ENCODE results near the gene FAM162A. TPM values are rescaled to one million over a fixed set of nuclear protein-coding genes. Genes with fewer than 3 reads are reported as not detected.
A peak's percentile ranks its signal among the peaks of the same experiment; 100 is the strongest.
"Not testable (repeated sequence)": the region's sequence is repeated elsewhere in the genome, so short reads cannot be mapped to it uniquely, and the experiment has no call there.

The FAM162A gene
- total RNA-seq, 1 donor from 2014 or later: 52.5 TPM

DNA sequence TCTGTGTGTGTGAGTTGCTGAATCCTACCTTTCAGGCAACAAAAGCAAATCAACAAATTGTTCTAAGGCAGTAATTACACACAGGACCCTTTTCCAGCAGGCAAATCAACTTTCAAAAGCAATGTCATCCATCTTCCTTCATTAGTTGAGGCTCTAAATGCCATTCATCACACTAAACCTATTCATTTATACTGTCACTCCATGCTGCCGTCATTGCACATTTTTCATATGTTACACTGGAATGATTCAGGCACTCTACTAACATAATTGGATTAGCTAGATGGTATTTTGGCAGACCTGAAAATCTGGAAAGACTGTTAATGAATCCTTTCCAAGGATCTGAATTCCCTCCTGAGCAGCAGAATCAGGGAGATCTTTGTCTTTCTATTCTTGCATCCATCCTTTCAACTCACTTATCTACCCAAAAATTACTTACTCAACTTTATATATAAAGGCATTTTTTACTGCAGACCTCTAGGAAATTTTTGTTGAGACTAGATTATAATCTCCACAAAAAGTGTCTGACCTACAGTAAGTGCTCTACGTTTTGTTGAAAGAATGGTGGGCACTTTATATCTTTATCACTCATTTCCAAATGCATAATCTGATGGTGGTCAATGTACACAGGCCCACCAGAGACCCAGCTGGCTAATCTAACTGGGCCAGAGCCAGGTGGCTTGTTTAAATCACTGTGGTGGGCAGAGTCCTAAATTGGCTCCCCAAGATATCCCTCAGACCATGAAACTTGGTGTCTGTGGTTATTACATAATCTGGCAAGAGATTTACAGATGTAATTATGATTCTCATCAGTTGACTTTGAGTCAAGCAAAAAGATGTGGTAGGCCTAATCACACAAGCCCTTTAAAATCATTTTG, 25.9 kb upstream of the FAM162A start:
- TF ChIP-seq, protein P1, sequence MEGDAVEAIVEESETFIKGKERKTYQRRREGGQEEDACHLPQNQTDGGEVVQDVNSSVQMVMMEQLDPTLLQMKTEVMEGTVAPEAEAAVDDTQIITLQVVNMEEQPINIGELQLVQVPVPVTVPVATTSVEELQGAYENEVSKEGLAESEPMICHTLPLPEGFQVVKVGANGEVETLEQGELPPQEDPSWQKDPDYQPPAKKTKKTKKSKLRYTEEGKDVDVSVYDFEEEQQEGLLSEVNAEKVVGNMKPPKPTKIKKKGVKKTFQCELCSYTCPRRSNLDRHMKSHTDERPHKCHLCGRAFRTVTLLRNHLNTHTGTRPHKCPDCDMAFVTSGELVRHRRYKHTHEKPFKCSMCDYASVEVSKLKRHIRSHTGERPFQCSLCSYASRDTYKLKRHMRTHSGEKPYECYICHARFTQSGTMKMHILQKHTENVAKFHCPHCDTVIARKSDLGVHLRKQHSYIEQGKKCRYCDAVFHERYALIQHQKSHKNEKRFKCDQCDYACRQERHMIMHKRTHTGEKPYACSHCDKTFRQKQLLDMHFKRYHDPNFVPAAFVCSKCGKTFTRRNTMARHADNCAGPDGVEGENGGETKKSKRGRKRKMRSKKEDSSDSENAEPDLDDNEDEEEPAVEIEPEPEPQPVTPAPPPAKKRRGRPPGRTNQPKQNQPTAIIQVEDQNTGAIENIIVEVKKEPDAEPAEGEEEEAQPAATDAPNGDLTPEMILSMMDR (IDR thresholded peaks at IDR 0.05; ENCODE audit: unreplicated experiment): no peak
- Mint-ChIP-seq H3K4me3 (ENCODE audit: low read depth) (no peak overlapping the region), H3K36me3 (ENCODE audit: insufficient read depth) (peaks cover 5% of the 10 kb centered on the region), H3K27ac (no peak overlapping the region), H3K4me1 (ENCODE audit: low read depth) (peaks cover 7% of the 10 kb centered on the region), H3K9me3 (ENCODE audit: low read depth) (no peaks in the 10 kb centered on the region), H3K27me3 (no peaks in the 10 kb centered on the region)
- DNase-seq (ENCODE audit: low spot score, unreplicated experiment): no peak

DNA sequence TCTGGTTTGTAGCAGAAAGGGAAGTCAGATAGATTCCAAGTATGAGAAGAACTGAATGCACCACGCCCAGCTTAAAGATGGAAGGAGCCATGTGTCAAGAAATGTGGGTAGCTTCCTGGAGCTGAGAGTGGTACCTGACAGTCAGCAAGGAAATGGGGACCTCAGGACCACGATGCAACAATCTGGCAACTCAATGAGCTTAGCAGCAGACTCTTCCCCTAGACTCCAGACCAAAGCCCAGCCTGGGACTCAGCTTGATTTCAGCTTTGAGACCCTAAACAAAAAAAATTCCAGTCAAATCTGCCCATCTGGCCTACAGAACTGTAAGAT, 25.3 kb upstream of the FAM162A start:
- Mint-ChIP-seq H3K36me3 (ENCODE audit: insufficient read depth) (peaks cover 9% of the 10 kb centered on the region), H3K27ac (no peak overlapping the region), H3K4me1 (ENCODE audit: low read depth) (peaks cover 13% of the 10 kb centered on the region), H3K4me3 (ENCODE audit: low read depth) (no peak overlapping the region), H3K27me3 (no peaks in the 10 kb centered on the region), H3K9me3 (ENCODE audit: low read depth) (no peaks in the 10 kb centered on the region)
- DNase-seq (ENCODE audit: low spot score, unreplicated experiment): no peak
- TF ChIP-seq, protein P1 (IDR thresholded peaks at IDR 0.05; ENCODE audit: unreplicated experiment): no peak

DNA sequence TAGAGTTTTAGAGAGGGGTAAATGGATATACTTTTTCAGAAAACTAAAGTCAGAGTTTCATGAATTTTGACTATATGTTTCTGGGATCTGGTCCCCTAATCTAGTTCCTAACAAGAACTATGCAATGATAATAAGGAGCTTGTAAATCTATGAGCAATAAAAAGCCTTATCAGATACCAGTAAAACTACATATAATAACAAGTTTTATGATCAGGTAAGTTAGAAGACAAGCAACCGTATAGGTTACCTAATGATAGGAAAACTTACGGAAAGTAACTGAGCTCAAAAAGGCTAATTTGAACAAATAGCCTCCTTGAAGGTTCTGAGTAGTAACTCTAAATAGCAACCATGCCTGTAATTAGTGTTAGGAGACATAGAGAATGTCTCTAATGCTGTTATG, 22.0 kb upstream of the FAM162A start:
- no peak overlapping the region for H3K27ac Mint-ChIP-seq
- no peak overlapping the region for H3K4me3 Mint-ChIP-seq (ENCODE audit: low read depth)
- H3K9me3 Mint-ChIP-seq (ENCODE audit: low read depth): no peaks in the 10 kb centered on the region
- TF ChIP-seq, protein P1 (IDR thresholded peaks at IDR 0.05; ENCODE audit: unreplicated experiment): no peak
- no peaks in the 10 kb centered on the region for H3K27me3 Mint-ChIP-seq
- peaks cover 38% of the 10 kb centered on the region for H3K4me1 Mint-ChIP-seq (ENCODE audit: low read depth)
- peaks cover 12% of the 10 kb centered on the region for H3K36me3 Mint-ChIP-seq (ENCODE audit: insufficient read depth)
- no peak for DNase-seq (ENCODE audit: low spot score, unreplicated experiment)

DNA sequence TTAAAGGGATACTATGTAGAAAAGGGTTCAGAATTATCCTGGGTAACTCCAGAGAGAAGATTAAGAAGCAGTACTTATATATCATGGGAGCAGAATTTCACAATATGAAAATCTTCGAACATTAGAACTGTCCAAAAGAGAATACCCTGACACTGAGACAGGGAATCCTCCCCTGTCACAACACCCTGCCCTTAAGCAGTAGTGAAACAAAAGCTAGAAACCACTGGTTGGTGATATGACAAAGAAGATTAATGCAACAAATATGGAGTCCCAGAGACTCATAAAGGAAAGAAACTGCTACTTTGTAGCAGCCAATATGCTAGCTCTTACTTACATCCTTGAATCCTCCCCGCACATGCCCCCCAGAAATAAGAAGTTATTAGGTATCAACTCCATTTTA, 19.5 kb upstream of the FAM162A start:
- H3K36me3 Mint-ChIP-seq (ENCODE audit: insufficient read depth): peaks cover 16% of the 10 kb centered on the region
- H3K4me1 Mint-ChIP-seq (ENCODE audit: low read depth): peaks cover 44% of the 10 kb centered on the region
- H3K27me3 Mint-ChIP-seq: no peaks in the 10 kb centered on the region
- H3K9me3 Mint-ChIP-seq (ENCODE audit: low read depth): no peaks in the 10 kb centered on the region
- TF ChIP-seq, protein P1 (IDR thresholded peaks at IDR 0.05; ENCODE audit: unreplicated experiment): no peak
- no peak for DNase-seq (ENCODE audit: low spot score, unreplicated experiment)
- no peak overlapping the region for H3K4me3 Mint-ChIP-seq (ENCODE audit: low read depth)
- peak overlapping the region; percentile 96 for H3K27ac Mint-ChIP-seq

DNA sequence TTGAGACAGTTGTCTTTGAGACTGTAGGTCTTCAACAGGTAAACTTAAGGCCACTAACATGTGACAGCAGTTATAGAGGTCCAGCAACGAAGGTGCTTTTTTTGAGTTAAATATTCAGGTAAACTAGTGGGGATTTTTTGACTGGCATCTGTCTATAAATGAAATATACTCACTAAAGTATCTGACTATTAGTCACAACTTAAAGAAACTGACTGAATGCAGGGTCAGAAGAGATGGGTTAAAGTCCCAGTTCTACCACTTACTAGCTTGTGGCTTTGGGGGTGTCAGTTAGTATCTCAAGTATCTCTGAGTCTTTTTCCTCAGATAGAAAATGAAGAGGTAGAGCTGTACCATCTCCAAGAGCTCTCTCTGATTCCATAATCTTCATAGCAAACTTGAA, 18.9 kb upstream of the FAM162A start:
- DNase-seq (ENCODE audit: low spot score, unreplicated experiment): no peak
- H3K4me1 Mint-ChIP-seq (ENCODE audit: low read depth): peaks cover 44% of the 10 kb centered on the region
- peaks cover 16% of the 10 kb centered on the region for H3K36me3 Mint-ChIP-seq (ENCODE audit: insufficient read depth)
- no peaks in the 10 kb centered on the region for H3K27me3 Mint-ChIP-seq
- H3K9me3 Mint-ChIP-seq (ENCODE audit: low read depth): no peaks in the 10 kb centered on the region
- TF ChIP-seq, protein P1 (IDR thresholded peaks at IDR 0.05; ENCODE audit: unreplicated experiment): no peak
- H3K4me3 Mint-ChIP-seq (ENCODE audit: low read depth): no peak overlapping the region
- peak overlapping the region; percentile 96 for H3K27ac Mint-ChIP-seq

DNA sequence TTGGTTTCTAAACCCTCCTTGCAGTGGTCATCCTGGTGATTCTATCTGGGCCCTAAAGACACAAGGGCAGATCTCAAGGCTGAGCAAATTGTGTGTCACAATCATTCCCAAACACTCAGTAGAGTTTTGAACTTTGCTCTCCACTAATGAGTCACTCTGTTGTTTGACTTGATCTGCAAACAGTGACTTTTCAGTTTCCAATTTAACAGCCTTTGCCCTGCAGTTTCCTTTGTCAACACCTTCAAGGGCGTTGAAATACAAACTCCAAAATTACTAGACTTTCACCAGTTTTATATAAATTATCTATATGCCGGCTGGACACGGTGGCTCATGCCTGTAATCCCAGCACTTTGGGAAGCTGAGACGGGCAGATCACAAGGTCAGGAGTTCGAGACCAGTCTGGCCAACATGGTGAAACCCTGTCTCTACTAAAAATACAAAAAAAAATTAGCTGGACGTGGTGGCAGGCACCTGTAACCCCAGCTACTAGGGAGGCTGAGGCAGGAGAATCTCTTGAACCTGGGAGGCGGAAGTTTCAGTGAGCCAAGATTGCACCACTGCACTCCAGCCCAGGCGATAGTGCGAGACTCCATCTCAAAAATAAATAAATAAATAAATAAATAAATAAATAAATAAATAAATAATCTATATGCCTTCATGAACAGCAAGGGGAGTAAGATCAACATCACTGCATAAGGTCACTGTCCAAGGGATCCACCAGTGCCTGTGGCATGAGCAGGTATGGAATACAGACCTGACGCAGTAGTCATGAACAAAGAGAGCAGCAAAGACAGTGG, 18.2 kb upstream of the FAM162A start:
- H3K9me3 Mint-ChIP-seq (ENCODE audit: low read depth); DNase-seq (ENCODE audit: low spot score, unreplicated experiment); H3K27me3 Mint-ChIP-seq: not testable (repeated sequence)
- H3K4me1 Mint-ChIP-seq (ENCODE audit: low read depth): peaks cover 44% of the 10 kb centered on the region
- H3K27ac Mint-ChIP-seq: peak overlapping the region; percentile 96
- peaks cover 16% of the 10 kb centered on the region for H3K36me3 Mint-ChIP-seq (ENCODE audit: insufficient read depth)
- peak overlapping the region; percentile 19 for H3K4me3 Mint-ChIP-seq (ENCODE audit: low read depth)

All from progenitor cell of endocrine pancreas (in vitro differentiated cells).